HG03571 (cell line): ENCODE results near the gene HLA-DMA.

Experiments used
- ATAC-seq: cut with Tn5 transposase; IDR thresholded peaks from one replicate; pipeline ENCODE4 v1.9.1; 2021; ENCODE audit not compliant: unreplicated experiment

The HLA-DMA gene

GRCh38 chr6:32974541-32975308, 21.8 kb upstream of the HLA-DMA start:
- ATAC-seq, result no peak

GRCh38 chr6:32974016-32974333, 21.1 kb upstream of the HLA-DMA start:
- ATAC-seq, result no peak

GRCh38 chr6:32973144-32974015, 20.5 kb upstream of the HLA-DMA start:
- no peak for ATAC-seq

GRCh38 chr6:32972353-32973143, 19.7 kb upstream of the HLA-DMA start:
- no peak for ATAC-seq

- ATAC-seq, result peak; percentile 45
Observed at GRCh38 chr6:32971581-32972352, 18.9 kb upstream of the HLA-DMA start.

GRCh38 chr6:32971242-32971580, 18.3 kb upstream of the HLA-DMA start:
- no peak for ATAC-seq

GRCh38 chr6:32970413-32971241, 17.7 kb upstream of the HLA-DMA start:
- ATAC-seq, result no peak

- no peak for ATAC-seq
Observed at GRCh38 chr6:32969685-32970412, 17.0 kb upstream of the HLA-DMA start.

GRCh38 chr6:32968867-32969684, 16.2 kb upstream of the HLA-DMA start:
- ATAC-seq, result no peak

- no peak for ATAC-seq
Observed at GRCh38 chr6:32968093-32968866, 15.4 kb upstream of the HLA-DMA start, which contains the start of gene BRD2. TSS of gene BRD2 (plus strand) at chr6:32968594. CDS start at chr6:32972899, 4,305 bp downstream.

- ATAC-seq, result no peak
Observed at GRCh38 chr6:32967151-32968091, 14.5 kb upstream of the HLA-DMA start.

- ATAC-seq, result no peak
Observed at GRCh38 chr6:32964776-32965175, 11.9 kb upstream of the HLA-DMA start.

GRCh38 chr6:32963866-32964265, 11.0 kb upstream of the HLA-DMA start:
- ATAC-seq, result no peak

- no peak for ATAC-seq
Observed at GRCh38 chr6:32962213-32962826, 9.4 kb upstream of the HLA-DMA start.

GRCh38 chr6:32960563-32960962, 7.7 kb upstream of the HLA-DMA start:
- no peak for ATAC-seq

GRCh38 chr6:32956176-32956575, 3.3 kb upstream of the HLA-DMA start:
- ATAC-seq, result no peak
